ENCODE data around the gene DCAF11. TPM values are rescaled to one million over a fixed set of nuclear protein-coding genes. Genes with fewer than 3 reads are reported as not detected.

DCAF11 gene
- polyA plus RNA-seq, 3 donors = 45.6 to 56.6 (median 48.8) TPM

DNA sequence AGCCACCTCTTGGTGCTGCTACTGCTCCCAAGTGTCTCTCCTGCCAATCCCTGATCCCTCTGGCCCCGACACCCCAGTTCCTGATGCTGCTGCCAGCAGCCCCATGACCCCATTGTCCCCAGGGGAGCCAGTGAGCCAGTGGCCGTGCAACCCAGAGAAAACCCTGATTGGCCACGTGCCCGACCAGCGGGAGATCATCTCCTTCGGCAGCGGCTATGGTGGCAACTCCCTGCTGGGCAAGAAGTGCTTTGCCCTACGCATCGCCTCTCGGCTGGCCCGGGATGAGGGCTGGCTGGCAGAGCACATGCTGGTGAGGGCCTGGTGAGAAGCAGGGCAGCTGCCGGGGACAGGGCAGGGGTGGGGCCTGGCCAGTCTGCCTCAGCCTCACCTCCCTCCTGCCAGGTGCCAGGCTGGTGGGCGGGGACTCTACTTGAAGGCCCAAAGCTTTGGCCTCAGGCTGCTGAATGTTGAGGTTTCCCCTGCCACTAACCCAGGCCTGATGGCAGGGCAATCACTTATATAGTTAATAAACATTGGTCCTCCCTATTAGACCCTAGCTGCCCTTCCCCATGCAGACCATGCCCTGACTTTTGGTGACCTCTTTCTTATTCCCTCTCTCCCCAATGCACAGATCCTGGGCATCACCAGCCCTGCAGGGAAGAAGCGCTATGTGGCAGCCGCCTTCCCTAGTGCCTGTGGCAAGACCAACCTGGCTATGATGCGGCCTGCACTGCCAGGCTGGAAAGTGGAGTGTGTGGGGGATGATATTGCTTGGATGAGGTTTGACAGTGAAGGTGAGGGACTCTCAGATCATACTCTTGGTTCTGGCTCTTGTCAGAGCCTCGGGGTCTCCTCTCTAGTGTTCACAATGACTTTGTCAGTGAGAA is 15.4 kb upstream of the DCAF11 start:
- Mint-ChIP-seq H3K27ac (peak overlapping the region in 6 of 7 donors; percentile 50 to 88 (median 78)), H3K27me3 (ENCODE audit: low read depth in 3 of 3) (peaks cover 0 to 3% (median 2%) of the 10 kb centered on the region in 3 donors)
- TF ChIP-seq, protein P1, sequence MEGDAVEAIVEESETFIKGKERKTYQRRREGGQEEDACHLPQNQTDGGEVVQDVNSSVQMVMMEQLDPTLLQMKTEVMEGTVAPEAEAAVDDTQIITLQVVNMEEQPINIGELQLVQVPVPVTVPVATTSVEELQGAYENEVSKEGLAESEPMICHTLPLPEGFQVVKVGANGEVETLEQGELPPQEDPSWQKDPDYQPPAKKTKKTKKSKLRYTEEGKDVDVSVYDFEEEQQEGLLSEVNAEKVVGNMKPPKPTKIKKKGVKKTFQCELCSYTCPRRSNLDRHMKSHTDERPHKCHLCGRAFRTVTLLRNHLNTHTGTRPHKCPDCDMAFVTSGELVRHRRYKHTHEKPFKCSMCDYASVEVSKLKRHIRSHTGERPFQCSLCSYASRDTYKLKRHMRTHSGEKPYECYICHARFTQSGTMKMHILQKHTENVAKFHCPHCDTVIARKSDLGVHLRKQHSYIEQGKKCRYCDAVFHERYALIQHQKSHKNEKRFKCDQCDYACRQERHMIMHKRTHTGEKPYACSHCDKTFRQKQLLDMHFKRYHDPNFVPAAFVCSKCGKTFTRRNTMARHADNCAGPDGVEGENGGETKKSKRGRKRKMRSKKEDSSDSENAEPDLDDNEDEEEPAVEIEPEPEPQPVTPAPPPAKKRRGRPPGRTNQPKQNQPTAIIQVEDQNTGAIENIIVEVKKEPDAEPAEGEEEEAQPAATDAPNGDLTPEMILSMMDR (IDR thresholded peaks at IDR 0.05) = no peak

DNA sequence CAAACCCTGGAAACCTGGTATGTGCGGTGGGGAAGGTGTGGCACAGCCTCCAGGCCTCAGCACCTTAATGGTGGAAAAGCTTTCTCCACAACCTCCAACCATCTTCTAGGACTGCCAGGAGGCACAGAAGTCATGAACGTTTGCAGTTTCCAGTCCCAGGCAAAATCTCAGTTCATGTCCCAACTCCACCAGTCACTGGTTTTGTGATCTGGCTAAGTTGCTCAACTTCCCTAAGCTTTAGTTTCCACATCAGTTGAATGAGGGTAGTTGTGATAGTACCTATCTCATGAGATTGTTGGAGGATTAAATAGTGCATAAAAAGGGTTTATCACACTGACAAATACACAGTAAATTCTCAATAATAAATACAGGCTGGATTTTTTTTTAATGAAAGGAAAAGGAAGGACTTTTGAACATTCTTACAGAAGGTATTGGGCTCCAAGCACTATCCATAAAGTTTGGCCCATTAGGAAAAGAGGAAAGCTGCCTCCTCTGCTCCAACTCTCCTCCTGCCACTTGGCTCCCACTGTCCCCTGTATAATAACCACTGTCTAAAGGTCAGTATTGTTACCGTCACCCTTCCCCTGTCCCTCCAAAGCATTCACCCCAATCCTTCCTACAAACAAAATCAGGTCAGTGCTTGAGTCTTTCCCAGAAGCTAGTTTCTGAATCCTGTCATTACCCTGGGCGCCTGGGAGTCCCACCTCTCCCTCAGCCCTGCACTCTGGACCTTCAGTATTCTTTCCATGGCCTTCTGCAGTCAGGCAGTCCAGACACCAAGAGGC is 14.2 kb upstream of the DCAF11 start:
- H3K4me3 Mint-ChIP-seq = no peak overlapping the region
- intact Hi-C loops (cut with micrococcal nuclease) = loop anchor here in 1 of 2 donors (10.0 kb wide), 1 partner anchor 116 kb away; the partner anchor contains the start of gene DHRS4L2

More for the DNA sequence above, 15.4 kb upstream of the DCAF11 start:
- Histone ChIP-seq H3K27me3 (ENCODE audit: control insufficient read depth in 2 of 2, insufficient read depth in 2 of 2, low read length in 2 of 2) (no peaks in the 10 kb centered on the region), H3K27ac (ENCODE audit: low read depth in 1 of 2, low read length in 2 of 2) (peak overlapping the region; percentile 61 to 76), H4K20me1 (ENCODE audit: insufficient read depth, low read length) (peaks cover 20% of the 10 kb centered on the region), H3K4me1 (ENCODE audit: control insufficient read depth in 1 of 2, insufficient read depth in 2 of 2, low read length in 2 of 2) (peaks cover 36 to 45% of the 10 kb centered on the region in 2 donors), H2AFZ (ENCODE audit: insufficient read depth, low read depth, low read length, poor library complexity, severe bottlenecking) (no peak overlapping the region), H3K9ac (ENCODE audit: insufficient read depth, low read length, poor library complexity, severe bottlenecking) (peak overlapping the region; percentile 6), H3K79me2 (ENCODE audit: insufficient read depth, low read length) (peaks cover 34% of the 10 kb centered on the region), H3K36me3 (replicated peaks in 1 of 2; ENCODE audit: control insufficient read depth in 1 of 2, insufficient read depth in 2 of 2, low read length in 2 of 2) (peaks cover 40 to 65% of the 10 kb centered on the region in 2 donors), H3K4me2 (replicated peaks; ENCODE audit: extremely low read depth, low read length, poor library complexity, severe bottlenecking) (no peak overlapping the region), H3K9me3 (replicated peaks in 1 of 2; ENCODE audit: control insufficient read depth in 1 of 2, insufficient read depth in 1 of 2, low read length in 2 of 2) (no peaks in the 10 kb centered on the region), H3K4me3 (replicated peaks in 1 of 3; ENCODE audit: low read depth in 2 of 3, low read length in 3 of 3) (peak overlapping the region in 1 of 3 experiments; percentile 9)
- Mint-ChIP-seq H3K36me3 (peaks cover 50 to 65% of the 10 kb centered on the region in 2 donors), H3K4me3 (no peak overlapping the region), H3K9me3 (peaks cover 0 to 6% (median 1%) of the 10 kb centered on the region in 7 donors), H3K4me1 (peaks cover 38% of the 10 kb centered on the region)
- DNase-seq = no peak
- intact Hi-C loops (cut with micrococcal nuclease) = no loop called here
- 96% methylated on average over 15 of the region's 17 CpGs for WGBS (ENCODE audit: insufficient coverage)

More for the DNA sequence above, 14.2 kb upstream of the DCAF11 start:
- Histone ChIP-seq H3K27me3 (ENCODE audit: control insufficient read depth in 2 of 2, insufficient read depth in 2 of 2, low read length in 2 of 2) (no peaks in the 10 kb centered on the region), H3K27ac (ENCODE audit: low read depth in 1 of 2, low read length in 2 of 2) (peak overlapping the region; percentile 61 to 76), H3K9me3 (replicated peaks in 1 of 2; ENCODE audit: control insufficient read depth in 1 of 2, insufficient read depth in 1 of 2, low read length in 2 of 2) (no peaks in the 10 kb centered on the region), H4K20me1 (ENCODE audit: insufficient read depth, low read length) (peaks cover 19% of the 10 kb centered on the region), H3K79me2 (ENCODE audit: insufficient read depth, low read length) (peaks cover 22% of the 10 kb centered on the region), H3K4me3 (replicated peaks in 1 of 3; ENCODE audit: low read depth in 2 of 3, low read length in 3 of 3) (peak overlapping the region in 1 of 3 experiments; percentile 9), H3K9ac (ENCODE audit: insufficient read depth, low read length, poor library complexity, severe bottlenecking) (no peak overlapping the region), H3K4me2 (replicated peaks; ENCODE audit: extremely low read depth, low read length, poor library complexity, severe bottlenecking) (peak overlapping the region; percentile 30), H3K36me3 (replicated peaks in 1 of 2; ENCODE audit: control insufficient read depth in 1 of 2, insufficient read depth in 2 of 2, low read length in 2 of 2) (peaks cover 41 to 77% of the 10 kb centered on the region in 2 donors), H3K4me1 (ENCODE audit: control insufficient read depth in 1 of 2, insufficient read depth in 2 of 2, low read length in 2 of 2) (peaks cover 29 to 33% of the 10 kb centered on the region in 2 donors), H2AFZ (ENCODE audit: insufficient read depth, low read depth, low read length, poor library complexity, severe bottlenecking) (peak overlapping the region; percentile 12)
- H3K27ac Mint-ChIP-seq = peak overlapping the region in 6 of 7 donors; percentile 74 to 89 (median 84)
- peaks cover 0 to 3% (median under 1%) of the 10 kb centered on the region in 3 donors for H3K27me3 Mint-ChIP-seq (ENCODE audit: low read depth in 3 of 3)
- WGBS (ENCODE audit: insufficient coverage) = 100% methylated on average over 2 of the region's 4 CpGs
- DNase-seq = peak in 2 of 3 donors; percentile 34 to 43
- peaks cover 0 to 7% (median 2%) of the 10 kb centered on the region in 7 donors for H3K9me3 Mint-ChIP-seq
- H3K36me3 Mint-ChIP-seq = peaks cover 60 to 77% of the 10 kb centered on the region in 2 donors
- TF ChIP-seq, protein P1 (IDR thresholded peaks at IDR 0.05) = no peak
- H3K4me1 Mint-ChIP-seq = peaks cover 32% of the 10 kb centered on the region
